ENCODE data around the gene BANK1.
"Not testable (repeated sequence)": the region's sequence is repeated elsewhere in the genome, so short reads cannot be mapped to it uniquely, and the experiment has no call there.

Gene BANK1

GRCh38 chr4:101885574-101885973, 95.0 kb downstream of the BANK1 start:
- no peak for DNase-seq (ENCODE audit: low read depth, low spot score)

GRCh38 chr4:101886826-101887225, 96.3 kb downstream of the BANK1 start:
- no peak for DNase-seq (ENCODE audit: low read depth, low spot score)

- DNase-seq (ENCODE audit: low read depth, low spot score): no peak
Measured at GRCh38 chr4:101888472-101888871, 97.9 kb downstream of the BANK1 start.

- DNase-seq (ENCODE audit: low read depth, low spot score): not testable (repeated sequence)
Measured at GRCh38 chr4:101905527-101905926, 115.0 kb downstream of the BANK1 start.

- DNase-seq (ENCODE audit: low read depth, low spot score): no peak
Measured at GRCh38 chr4:101910786-101911373, 120.3 kb downstream of the BANK1 start.

- no peak for DNase-seq (ENCODE audit: low read depth, low spot score)
Measured at GRCh38 chr4:101911616-101912015, 121.1 kb downstream of the BANK1 start.

GRCh38 chr4:101914761-101915160, 124.2 kb downstream of the BANK1 start:
- DNase-seq (ENCODE audit: low read depth, low spot score): no peak

GRCh38 chr4:101919373-101919977, 128.9 kb downstream of the BANK1 start:
- no peak for DNase-seq (ENCODE audit: low read depth, low spot score)

- no peak for DNase-seq (ENCODE audit: low read depth, low spot score)
Measured at GRCh38 chr4:101921370-101921769, 130.8 kb downstream of the BANK1 start.

- no peak for DNase-seq (ENCODE audit: low read depth, low spot score)
Measured at GRCh38 chr4:101931619-101932018, 141.1 kb downstream of the BANK1 start.

- no peak for DNase-seq (ENCODE audit: low read depth, low spot score)
Measured at GRCh38 chr4:101933855-101934254, 143.3 kb downstream of the BANK1 start.

- no peak for DNase-seq (ENCODE audit: low read depth, low spot score)
Measured at GRCh38 chr4:101938836-101939235, 148.3 kb downstream of the BANK1 start.

GRCh38 chr4:101941816-101942358, 151.4 kb downstream of the BANK1 start:
- DNase-seq (ENCODE audit: low read depth, low spot score): no peak

GRCh38 chr4:101942891-101943290, 152.4 kb downstream of the BANK1 start:
- DNase-seq (ENCODE audit: low read depth, low spot score): no peak

GRCh38 chr4:101944649-101945048, 154.1 kb downstream of the BANK1 start:
- no peak for DNase-seq (ENCODE audit: low read depth, low spot score)

- no peak for DNase-seq (ENCODE audit: low read depth, low spot score)
Measured at GRCh38 chr4:101948055-101948454, 157.5 kb downstream of the BANK1 start.

GRCh38 chr4:101948951-101949350, 158.4 kb downstream of the BANK1 start:
- DNase-seq (ENCODE audit: low read depth, low spot score): no peak

- DNase-seq (ENCODE audit: low read depth, low spot score): no peak
Measured at GRCh38 chr4:101950258-101950979, 159.9 kb downstream of the BANK1 start.

- no peak for DNase-seq (ENCODE audit: low read depth, low spot score)
Measured at GRCh38 chr4:101952985-101953384, 162.5 kb downstream of the BANK1 start.

- peak; percentile 71 for DNase-seq (ENCODE audit: low read depth, low spot score)
Measured at GRCh38 chr4:101953949-101954348, 163.4 kb downstream of the BANK1 start.

- no peak for DNase-seq (ENCODE audit: low read depth, low spot score)
Measured at GRCh38 chr4:101954351-101954750, 163.8 kb downstream of the BANK1 start.

GRCh38 chr4:101954975-101955678, 164.6 kb downstream of the BANK1 start:
- DNase-seq (ENCODE audit: low read depth, low spot score): no peak

All from ELF-1 (cell line).